ENCODE data around the gene TELO2.
"Not testable (repeated sequence)": the region's sequence is repeated elsewhere in the genome, so short reads cannot be mapped to it uniquely, and the experiment has no call there.

The TELO2 gene

DNA sequence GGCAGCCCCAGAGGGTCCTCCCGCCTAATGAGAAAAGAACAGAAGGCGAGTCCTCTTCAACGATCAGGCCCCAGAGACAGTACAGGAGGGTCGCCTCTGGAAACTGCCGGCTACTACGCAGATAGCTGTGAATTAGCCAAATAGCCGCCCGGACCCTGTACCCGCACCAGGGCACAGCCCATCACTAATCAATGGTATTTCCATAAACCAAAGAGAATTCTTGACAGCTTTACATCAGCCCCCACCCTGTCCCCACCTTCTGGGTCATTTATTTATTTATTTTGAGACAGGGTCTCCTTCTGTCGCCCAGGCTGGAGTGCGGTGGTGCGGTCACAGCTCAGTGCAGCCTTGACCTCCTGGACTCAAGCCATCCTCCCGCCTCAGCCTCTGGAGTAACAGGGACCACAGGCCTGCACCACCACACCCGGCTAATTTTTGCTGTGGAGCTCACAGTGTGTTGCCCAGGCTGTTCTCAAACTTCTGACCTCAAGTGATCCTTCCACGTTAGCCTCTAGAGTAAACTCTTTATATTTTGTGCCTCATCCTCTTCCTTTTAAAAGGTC lies 17.5 kb upstream of the TELO2 start:
- DNase-seq (ENCODE audit: low read depth): no peak

GRCh38 chr16:1477033-1477432 lies 16.1 kb upstream of the TELO2 start:
- DNase-seq (ENCODE audit: low read depth): no peak

DNA sequence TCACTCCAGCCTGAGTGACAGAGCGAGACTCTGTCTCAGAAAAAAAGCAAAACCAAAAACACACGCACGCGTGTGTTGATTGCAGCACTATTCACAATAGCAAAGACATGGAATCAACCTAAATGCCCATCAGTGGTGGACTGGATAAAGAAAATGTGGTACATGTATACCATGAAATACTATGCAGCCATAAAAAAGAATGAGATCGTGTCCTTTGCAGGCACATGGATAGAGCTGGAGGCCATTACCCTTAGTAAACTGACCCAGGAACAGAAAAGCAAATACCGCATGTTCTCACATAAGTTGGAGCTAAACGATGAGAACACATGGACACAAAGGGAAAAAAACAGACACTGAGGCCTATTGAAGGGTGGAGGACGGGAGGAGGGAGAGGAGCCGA lies 14.2 kb upstream of the TELO2 start:
- DNase-seq (ENCODE audit: low read depth): not testable (repeated sequence)

DNA sequence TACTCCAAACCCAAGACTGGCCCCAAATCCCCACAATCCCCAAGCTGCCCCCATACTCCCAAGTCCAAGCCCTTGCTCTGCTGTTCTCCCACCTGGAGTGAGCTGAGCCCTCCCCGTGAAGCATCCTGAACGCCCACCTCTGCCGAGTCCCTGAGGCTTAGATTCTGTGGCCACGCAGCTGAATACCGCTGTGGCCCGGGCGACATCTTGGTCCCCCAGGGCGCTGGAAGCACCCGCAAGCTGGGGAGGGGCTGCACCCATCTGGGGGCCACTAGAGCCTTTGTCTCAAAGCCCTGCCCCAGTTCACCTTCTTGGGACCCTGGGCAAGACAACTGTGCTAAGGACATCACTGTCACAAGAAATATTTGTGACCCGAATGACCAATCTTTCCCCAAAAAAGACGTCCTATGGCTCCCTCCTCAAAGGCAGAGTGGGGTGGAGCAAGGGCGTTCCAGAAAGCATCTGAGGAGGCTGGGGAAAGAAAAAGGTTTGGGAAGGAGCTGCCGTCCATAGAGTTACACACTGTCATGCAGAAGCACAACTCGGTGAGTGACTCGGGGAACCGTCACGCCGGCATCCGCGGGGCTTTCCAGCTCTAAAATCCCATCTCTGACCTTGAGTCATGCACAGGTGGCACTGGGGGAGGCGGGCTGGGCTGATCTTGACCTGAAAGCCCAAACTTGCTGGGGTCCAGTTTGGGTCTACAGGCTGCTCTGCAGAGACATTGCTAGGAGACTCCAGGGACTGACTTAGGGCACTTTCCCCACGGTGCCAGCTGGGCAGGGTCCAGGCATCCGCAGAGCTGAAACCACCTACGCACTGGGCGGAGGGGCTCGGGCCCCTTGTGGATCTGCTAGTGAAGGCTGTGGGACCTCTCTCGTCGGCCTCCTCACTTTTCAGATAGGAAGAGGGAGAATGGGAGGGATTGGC lies 11.0 kb upstream of the TELO2 start:
- DNase-seq (ENCODE audit: low read depth): no peak

GRCh38 chr16:1485847-1486496 lies 7.2 kb upstream of the TELO2 start:
- DNase-seq (ENCODE audit: low read depth): no peak

- no peak for DNase-seq (ENCODE audit: low read depth)
Measured at GRCh38 chr16:1486551-1487390, 6.4 kb upstream of the TELO2 start.

- no peak for DNase-seq (ENCODE audit: low read depth)
Measured at GRCh38 chr16:1487395-1488053, 5.6 kb upstream of the TELO2 start.

DNA sequence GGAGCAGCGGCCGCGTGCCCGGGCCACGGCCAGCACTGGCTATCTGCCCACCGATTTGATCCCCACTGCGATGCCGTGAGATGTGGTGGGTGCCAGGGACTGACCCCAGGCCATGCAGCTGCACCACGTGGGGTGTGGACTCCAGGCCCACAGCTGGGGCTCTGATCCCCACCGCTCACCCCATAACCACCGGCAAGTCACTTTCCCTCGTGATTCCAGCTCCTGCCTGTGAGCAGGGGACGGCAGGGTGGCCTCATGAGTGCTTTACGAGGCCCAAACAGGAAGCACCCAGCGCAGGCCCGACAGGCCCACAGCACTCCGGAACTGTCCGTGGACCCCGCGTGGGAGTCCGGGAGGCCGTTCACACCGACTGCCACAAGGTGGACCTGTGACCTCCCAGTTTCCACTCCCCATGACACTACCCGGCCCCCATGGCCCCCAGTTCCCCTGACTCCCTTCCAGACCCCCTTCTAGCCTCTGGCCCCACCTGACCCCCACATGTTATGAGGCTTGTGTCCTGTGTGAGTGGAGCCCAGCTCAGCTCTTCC lies 5.0 kb upstream of the TELO2 start:
- DNase-seq (ENCODE audit: low read depth): no peak

DNA sequence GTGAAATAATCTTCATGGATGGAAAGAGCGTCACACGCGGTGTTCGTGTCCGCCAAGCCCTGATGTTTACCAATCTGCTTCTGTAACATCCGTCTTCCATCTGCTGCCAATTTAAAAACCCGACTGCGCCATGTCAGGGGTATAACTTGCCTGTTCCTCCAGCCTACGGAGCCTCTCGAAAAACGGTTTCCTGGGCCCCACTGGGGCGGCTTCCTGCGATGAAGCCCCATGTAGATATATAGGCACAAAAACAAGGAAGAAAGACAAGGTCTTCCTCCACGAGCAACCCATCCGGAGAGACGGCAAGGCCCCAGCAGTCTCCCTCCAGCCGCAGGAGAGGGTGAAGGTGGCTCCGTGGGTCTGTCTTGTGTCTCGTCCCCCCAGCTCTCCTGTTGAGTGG lies 4.5 kb upstream of the TELO2 start, which contains the start of gene PTX4:
TSS of gene PTX4 (minus strand) at position 326 of the 400 bp plus-strand sequence. CDS start at position 291, 35 bp downstream.
- DNase-seq (ENCODE audit: low read depth): no peak

GRCh38 chr16:1489077-1489476 lies 4.1 kb upstream of the TELO2 start:
- DNase-seq (ENCODE audit: low read depth): no peak

GRCh38 chr16:1491327-1491726 lies 1.8 kb upstream of the TELO2 start:
- no peak for DNase-seq (ENCODE audit: low read depth)

- no peak for DNase-seq (ENCODE audit: low read depth)
Measured at GRCh38 chr16:1492082-1492922, 858 bp upstream of the TELO2 start.

DNA sequence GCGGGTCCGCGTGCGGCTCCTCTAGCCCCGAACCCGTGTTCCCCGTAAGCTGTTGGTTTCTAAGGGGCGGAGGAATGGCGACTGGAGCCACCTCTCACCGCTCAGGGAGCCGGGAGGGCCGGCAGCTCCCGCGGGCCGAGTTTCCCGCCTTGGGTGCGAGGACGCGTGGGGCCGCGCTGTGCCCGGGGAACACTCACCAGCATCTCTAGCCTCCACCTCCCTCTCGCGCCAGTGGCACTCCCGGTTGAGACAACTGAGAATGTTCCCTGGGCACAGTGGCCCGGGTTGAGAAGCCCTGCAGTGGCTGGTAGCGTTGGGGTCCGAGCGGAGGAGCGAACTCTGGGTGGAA lies 560 bp downstream of the TELO2 start:
- DNase-seq (ENCODE audit: low read depth): no peak

GRCh38 chr16:1494129-1494640 lies 1.0 kb downstream of the TELO2 start:
- no peak for DNase-seq (ENCODE audit: low read depth)

- no peak for DNase-seq (ENCODE audit: low read depth)
Measured at GRCh38 chr16:1494711-1495110, 1.6 kb downstream of the TELO2 start.

GRCh38 chr16:1495211-1495888 lies 2.2 kb downstream of the TELO2 start:
- no peak for DNase-seq (ENCODE audit: low read depth)

- no peak for DNase-seq (ENCODE audit: low read depth)
Measured at GRCh38 chr16:1495889-1496262, 2.7 kb downstream of the TELO2 start.

- DNase-seq (ENCODE audit: low read depth): no peak
Measured at GRCh38 chr16:1496464-1496863, 3.3 kb downstream of the TELO2 start.

DNA sequence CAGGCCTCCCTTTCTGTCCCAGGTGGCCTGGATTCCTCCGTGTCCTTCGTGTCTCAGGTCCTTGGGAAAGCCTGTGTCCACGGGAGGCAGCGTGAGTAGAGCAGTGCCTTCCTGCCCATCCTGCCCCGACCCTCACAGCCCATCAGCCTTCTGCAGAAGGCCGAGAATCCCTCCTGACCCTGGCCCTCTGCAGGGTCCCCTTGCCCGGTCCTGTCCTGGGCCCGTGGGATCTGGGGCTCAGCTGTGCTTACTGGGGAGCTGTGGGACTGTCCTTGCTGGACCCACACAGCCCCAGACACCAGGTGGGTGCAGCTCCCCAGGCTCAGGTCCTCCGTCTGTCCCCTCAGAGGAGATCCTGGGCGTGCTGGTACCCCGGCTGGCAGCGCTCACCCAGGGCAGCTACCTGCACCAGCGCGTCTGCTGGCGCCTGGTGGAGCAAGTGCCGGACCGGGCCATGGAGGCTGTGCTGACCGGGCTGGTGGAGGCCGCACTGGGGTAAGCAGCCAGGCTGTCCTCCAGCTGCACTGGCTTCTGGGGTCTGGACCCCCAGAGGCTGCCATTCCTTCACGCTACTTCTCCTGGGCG lies 3.9 kb downstream of the TELO2 start:
- no peak for DNase-seq (ENCODE audit: low read depth)
